Measurements from ENCODE around the gene GSTM1. TPM values are rescaled to one million over a fixed set of nuclear protein-coding genes. Genes with fewer than 3 reads are reported as not detected.

GSTM1 gene
- total RNA-seq, 1 donor from 2014 or later = 39.0 TPM

DNA sequence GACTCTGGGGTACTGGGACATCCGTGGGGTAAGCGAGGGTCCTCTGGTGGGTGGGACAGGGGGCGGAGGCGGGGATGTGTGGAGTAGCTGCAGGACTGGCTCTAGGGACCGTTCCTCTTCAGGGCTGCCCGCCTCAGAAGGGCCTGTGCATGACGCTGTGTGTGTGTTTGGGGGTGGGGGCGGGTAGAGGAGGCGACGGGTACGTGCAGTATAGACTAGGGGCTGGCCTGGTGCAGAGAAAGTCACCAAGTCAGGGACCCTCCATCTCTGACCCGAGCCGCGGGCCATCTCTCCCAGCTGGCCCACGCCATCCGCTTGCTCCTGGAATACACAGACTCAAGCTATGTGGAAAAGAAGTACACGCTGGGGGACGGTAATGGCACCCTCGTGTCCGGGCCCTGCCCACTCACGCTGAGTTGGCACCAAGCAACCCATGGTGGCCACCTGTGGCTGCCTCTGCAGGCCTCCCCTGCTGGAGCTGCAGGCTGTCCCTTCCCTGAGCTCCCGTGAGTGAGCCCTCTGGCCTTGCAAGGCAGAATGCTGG, 24.8 kb downstream of the GSTM1 start:
- no peak for DNase-seq (ENCODE audit: low spot score, unreplicated experiment)
- Mint-ChIP-seq H3K4me3 (ENCODE audit: low read depth) (no peak overlapping the region), H3K27ac (no peak overlapping the region), H3K4me1 (ENCODE audit: low read depth) (no peaks in the 10 kb centered on the region), H3K27me3 (peaks cover 11% of the 10 kb centered on the region), H3K9me3 (ENCODE audit: low read depth) (peaks cover 16% of the 10 kb centered on the region), H3K36me3 (ENCODE audit: insufficient read depth) (peaks cover 10% of the 10 kb centered on the region)
- TF ChIP-seq, protein P1, sequence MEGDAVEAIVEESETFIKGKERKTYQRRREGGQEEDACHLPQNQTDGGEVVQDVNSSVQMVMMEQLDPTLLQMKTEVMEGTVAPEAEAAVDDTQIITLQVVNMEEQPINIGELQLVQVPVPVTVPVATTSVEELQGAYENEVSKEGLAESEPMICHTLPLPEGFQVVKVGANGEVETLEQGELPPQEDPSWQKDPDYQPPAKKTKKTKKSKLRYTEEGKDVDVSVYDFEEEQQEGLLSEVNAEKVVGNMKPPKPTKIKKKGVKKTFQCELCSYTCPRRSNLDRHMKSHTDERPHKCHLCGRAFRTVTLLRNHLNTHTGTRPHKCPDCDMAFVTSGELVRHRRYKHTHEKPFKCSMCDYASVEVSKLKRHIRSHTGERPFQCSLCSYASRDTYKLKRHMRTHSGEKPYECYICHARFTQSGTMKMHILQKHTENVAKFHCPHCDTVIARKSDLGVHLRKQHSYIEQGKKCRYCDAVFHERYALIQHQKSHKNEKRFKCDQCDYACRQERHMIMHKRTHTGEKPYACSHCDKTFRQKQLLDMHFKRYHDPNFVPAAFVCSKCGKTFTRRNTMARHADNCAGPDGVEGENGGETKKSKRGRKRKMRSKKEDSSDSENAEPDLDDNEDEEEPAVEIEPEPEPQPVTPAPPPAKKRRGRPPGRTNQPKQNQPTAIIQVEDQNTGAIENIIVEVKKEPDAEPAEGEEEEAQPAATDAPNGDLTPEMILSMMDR (IDR thresholded peaks at IDR 0.05; ENCODE audit: unreplicated experiment) = no peak

- peaks cover 7% of the 10 kb centered on the region for H3K36me3 Mint-ChIP-seq (ENCODE audit: insufficient read depth)
- peaks cover 14% of the 10 kb centered on the region for H3K27me3 Mint-ChIP-seq
- H3K27ac Mint-ChIP-seq = no peak overlapping the region
- H3K4me1 Mint-ChIP-seq (ENCODE audit: low read depth) = peaks cover 1% of the 10 kb centered on the region
- peaks cover 8% of the 10 kb centered on the region for H3K9me3 Mint-ChIP-seq (ENCODE audit: low read depth)
- no peak overlapping the region for H3K4me3 Mint-ChIP-seq (ENCODE audit: low read depth)
- TF ChIP-seq, protein P1 (IDR thresholded peaks at IDR 0.05; ENCODE audit: unreplicated experiment) = no peak
- no peak for DNase-seq (ENCODE audit: low spot score, unreplicated experiment)
Observed at GRCh38 chr1:109713636-109714035, 26.0 kb downstream of the GSTM1 start.

DNA sequence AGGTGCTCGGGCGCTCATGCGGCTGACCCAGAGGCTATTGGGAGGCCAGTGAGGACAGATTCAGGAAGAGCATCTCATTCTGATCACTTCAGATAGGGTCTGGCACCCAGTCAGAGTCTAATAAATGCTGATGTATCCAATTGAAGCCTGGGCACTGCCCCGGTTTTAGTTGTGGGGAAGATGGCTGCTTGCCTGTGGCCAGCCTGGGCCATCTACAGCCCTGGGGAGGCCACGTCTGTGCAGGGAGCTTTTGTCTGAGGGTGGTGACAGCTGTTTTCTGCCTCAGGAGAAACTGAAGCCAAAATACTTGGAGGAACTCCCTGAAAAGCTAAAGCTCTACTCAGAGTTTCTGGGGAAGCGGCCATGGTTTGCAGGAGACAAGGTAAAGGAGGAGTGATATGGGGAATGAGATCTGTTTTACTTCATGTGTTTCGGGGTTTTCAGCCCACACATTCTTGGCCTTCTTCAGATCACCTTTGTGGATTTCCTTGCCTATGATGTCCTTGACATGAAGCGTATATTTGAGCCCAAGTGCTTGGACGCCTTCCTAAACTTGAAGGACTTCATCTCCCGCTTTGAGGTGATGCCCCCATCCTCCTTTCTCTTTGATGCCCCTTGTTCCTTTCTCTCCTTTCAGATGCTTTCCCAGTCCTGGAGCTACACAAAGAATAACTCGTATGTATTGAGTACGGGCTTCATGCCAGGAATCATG, 27.2 kb downstream of the GSTM1 start:
- Mint-ChIP-seq H3K4me3 (ENCODE audit: low read depth) (no peak overlapping the region), H3K36me3 (ENCODE audit: insufficient read depth) (no peaks in the 10 kb centered on the region), H3K27ac (no peak overlapping the region), H3K27me3 (peaks cover 14% of the 10 kb centered on the region), H3K4me1 (ENCODE audit: low read depth) (peaks cover 1% of the 10 kb centered on the region), H3K9me3 (ENCODE audit: low read depth) (no peaks in the 10 kb centered on the region)
- DNase-seq (ENCODE audit: low spot score, unreplicated experiment) = no peak
- TF ChIP-seq, protein P1 (IDR thresholded peaks at IDR 0.05; ENCODE audit: unreplicated experiment) = no peak

DNA sequence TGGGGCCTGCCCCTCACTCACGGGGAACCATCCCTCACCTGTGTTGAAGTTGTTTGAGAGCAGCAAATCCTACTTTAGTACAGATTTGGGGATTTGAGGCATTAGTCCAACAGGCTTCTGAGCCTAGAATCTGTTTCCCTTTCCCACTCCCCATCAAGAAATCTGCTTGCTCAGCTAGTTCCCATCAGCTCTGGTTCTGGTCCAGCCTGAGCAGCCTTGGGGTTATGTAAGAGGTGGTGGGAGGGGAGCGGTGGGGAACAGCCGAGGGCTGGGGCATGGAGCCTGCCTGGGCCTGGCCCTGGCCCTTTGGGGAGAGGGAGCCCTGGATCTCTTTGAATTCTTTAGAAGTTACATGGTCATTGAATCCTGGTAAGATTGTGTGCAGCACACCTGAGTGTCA, 28.5 kb downstream of the GSTM1 start:
- TF ChIP-seq, protein P1 (IDR thresholded peaks at IDR 0.05; ENCODE audit: unreplicated experiment) = no peak
- H3K36me3 Mint-ChIP-seq (ENCODE audit: insufficient read depth) = no peaks in the 10 kb centered on the region
- DNase-seq (ENCODE audit: low spot score, unreplicated experiment) = no peak
- no peak overlapping the region for H3K27ac Mint-ChIP-seq
- peaks cover 1% of the 10 kb centered on the region for H3K4me1 Mint-ChIP-seq (ENCODE audit: low read depth)
- H3K4me3 Mint-ChIP-seq (ENCODE audit: low read depth) = no peak overlapping the region
- peaks cover 14% of the 10 kb centered on the region for H3K27me3 Mint-ChIP-seq
- no peaks in the 10 kb centered on the region for H3K9me3 Mint-ChIP-seq (ENCODE audit: low read depth)

DNA sequence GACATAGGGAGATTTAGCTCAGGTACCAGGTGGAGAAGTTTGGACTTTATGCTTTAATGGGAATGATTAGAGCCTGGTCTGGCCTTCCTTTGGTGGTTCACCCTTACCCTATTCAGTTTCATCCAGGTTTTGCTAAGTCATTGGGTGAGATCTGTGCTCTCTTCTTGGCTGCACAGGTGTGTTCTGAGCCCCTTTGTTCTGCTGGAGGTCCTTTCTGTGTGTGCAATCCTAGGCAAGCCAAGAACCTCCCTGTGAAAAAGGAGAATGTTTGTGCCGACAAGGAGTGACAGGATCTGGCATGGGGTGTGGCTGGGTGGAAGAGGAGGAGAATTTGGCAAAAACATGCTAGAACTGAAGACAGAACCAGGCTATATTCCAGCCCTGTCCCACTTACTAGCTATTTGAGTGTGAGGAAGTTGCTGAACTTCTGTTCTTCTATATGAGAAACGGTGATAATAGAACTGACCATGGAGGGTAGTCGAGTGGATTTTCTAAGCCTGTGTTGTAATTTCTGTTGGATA, 29.0 kb downstream of the GSTM1 start:
- H3K36me3 Mint-ChIP-seq (ENCODE audit: insufficient read depth) = no peaks in the 10 kb centered on the region
- TF ChIP-seq, protein P1 (IDR thresholded peaks at IDR 0.05; ENCODE audit: unreplicated experiment) = no peak
- H3K27ac Mint-ChIP-seq = no peak overlapping the region
- H3K4me1 Mint-ChIP-seq (ENCODE audit: low read depth) = peaks cover 1% of the 10 kb centered on the region
- no peak overlapping the region for H3K4me3 Mint-ChIP-seq (ENCODE audit: low read depth)
- H3K9me3 Mint-ChIP-seq (ENCODE audit: low read depth) = no peaks in the 10 kb centered on the region
- peaks cover 14% of the 10 kb centered on the region for H3K27me3 Mint-ChIP-seq
- DNase-seq (ENCODE audit: low spot score, unreplicated experiment) = no peak

Measured in progenitor cell of endocrine pancreas (in vitro differentiated cells).